Gastroesophageal sphincter (tissue), 4 donors: ENCODE results near the gene BAHCC1. TPM values are rescaled to one million over a fixed set of nuclear protein-coding genes. Genes with fewer than 3 reads are reported as not detected.
"Not testable (repeated sequence)": the region's sequence is repeated elsewhere in the genome, so short reads cannot be mapped to it uniquely, and the experiment has no call there.

Experiments
- ATAC-seq: fragments of 150-250 bp; one replicate; pipeline ENCODE4 v1.9.1; 2016; ENCODE audit warnings: mild to moderate bottlenecking, moderate library complexity
- H3K27ac ChIP-seq, 4 donors: fragments of 200-600 bp; sonication (generic) in 3 of 4; 1 replicate in 3 of 4; 2 replicates in 1 of 4; pipeline ENCODE4 v1.5.1; 2016 to 2019
- H3K27me3 ChIP-seq: fragments of 200-600 bp; sonication (generic); one replicate; pipeline ENCODE4 v1.5.1; 2019
- H3K36me3 ChIP-seq, 2 donors: fragments of 200-600 bp; sonication (generic); one replicate each; pipeline ENCODE4 v1.5.1; 2019; ENCODE audit warnings: control low read depth in 1 of 2
- H3K4me1 ChIP-seq, 3 donors: fragments of 200-600 bp; sonication (generic); 1 replicate in 2 of 3; 2 replicates in 1 of 3; pipeline ENCODE4 v1.5.1; 2016 to 2019; ENCODE audit warnings: control low read depth in 2 of 3
- H3K4me3 ChIP-seq, 2 donors: fragments of 200-600 bp; sonication (generic); one replicate each; pipeline ENCODE4 v1.5.1; 2019; ENCODE audit warnings: mild to moderate bottlenecking in 1 of 2, moderate library complexity in 1 of 2
- H3K9me3 ChIP-seq, 3 donors: fragments of 200-600 bp; sonication (generic); one replicate each; pipeline ENCODE4 v1.5.1; 2017 to 2019; ENCODE audit warnings: control low read depth in 2 of 3
- EP300 ChIP-seq: sonication (generic); formaldehyde crosslinking; IDR thresholded peaks from one replicate; pipeline ENCODE4 v1.6.1; 2017; ENCODE audit warnings: antibody characterized with exemption, mild to moderate bottlenecking
- POLR2A ChIP-seq, 2 donors: fragments of 450-650 bp; IDR thresholded peaks; one replicate each; pipeline ENCODE4 v1.6.1; 2017; ENCODE audit warnings: antibody characterized with exemption in 2 of 2, mild to moderate bottlenecking in 2 of 2, moderate library complexity in 1 of 2
- POLR2AphosphoS5 ChIP-seq: sonication (generic); formaldehyde crosslinking; IDR thresholded peaks from one replicate; pipeline ENCODE4 v1.6.1; 2017; ENCODE audit warnings: antibody characterized with exemption
- whole genome bisulfite sequencing, 2 donors: methylation state at CpG; one replicate each; pipeline ENCODE4 v1.1.5; 2018; ENCODE audit warnings: low coverage in 1 of 2; 5-methylcytosine and 5-hydroxymethylcytosine counted together
- total RNA-seq, 4 donors: library from RNA; depleted of rRNA; stranded (reverse); fragments of >200 nt; gene quantifications; one replicate each; pipeline ENCODE4 v1.1.0, GENCODE V29; 2016
- TF ChIP-seq, protein P1 (sequence below), 4 experiments: fragments of 200-600 bp in 2 of 4; fragments of 450-650 bp in 2 of 4; sonication (generic) in 1 of 4; IDR thresholded peaks; one replicate each; pipeline ENCODE4 v1.5.1; 2017 to 2019; ENCODE audit warnings: antibody characterized with exemption in 4 of 4, mild to moderate bottlenecking in 2 of 4, moderate library complexity in 2 of 4

BAHCC1 gene
- total RNA-seq, 4 donors from 2014 or later: 17.5 to 34.3 (median 19.5) TPM

DNA sequence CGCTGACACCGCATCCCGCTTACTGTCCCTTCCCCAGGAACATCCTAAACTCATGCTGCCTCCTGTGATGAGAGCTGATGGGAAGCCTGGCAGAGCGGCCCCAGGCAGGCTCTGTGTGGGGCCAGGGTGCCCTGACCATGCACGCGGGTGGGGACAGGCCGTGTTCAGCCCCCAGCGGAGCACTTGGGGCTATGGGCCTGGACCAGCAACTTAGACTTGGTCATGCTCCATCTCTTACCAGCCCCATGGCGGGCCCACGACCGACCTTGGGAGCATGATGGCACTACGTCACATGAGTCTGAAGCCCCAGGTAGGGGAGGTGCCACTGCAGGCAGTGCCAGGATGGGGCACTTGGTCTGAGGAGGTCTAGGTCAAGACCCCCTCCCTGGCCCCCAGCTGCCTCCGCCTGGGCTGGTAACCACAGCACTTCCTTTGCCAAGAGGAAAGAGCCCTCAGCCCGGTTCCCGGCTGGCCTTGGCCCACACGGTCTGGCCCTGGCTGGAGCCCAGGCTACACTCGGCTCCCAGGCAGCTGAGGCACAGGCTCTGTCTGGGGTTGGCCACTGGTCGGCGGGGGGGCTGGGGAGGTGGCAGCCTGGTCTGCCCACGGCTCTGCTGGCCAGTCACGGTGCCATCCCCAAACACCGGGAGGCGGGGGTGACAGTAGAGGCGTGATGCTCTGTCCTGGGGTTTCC is 25.7 kb downstream of the BAHCC1 start:
- Histone ChIP-seq H3K4me3 (no peak overlapping the region), H3K9me3 (no peaks in the 10 kb centered on the region), H3K27me3 (no peaks in the 10 kb centered on the region), H3K27ac (peak overlapping the region; percentile 91 to 99 (median 96)), H3K36me3 (no peaks in the 10 kb centered on the region), H3K4me1 (peaks cover 23 to 86% (median 73%) of the 10 kb centered on the region in 3 donors)
- no CpG with 5 or more reads among the region's 24 CpGs for WGBS, 2 donors
- TF ChIP-seq POLR2A (IDR thresholded peaks at IDR 0.05): peak in 1 of 2 donors; percentile 15
- peak; percentile 78 for TF ChIP-seq POLR2AphosphoS5
- TF ChIP-seq EP300: no peak
- peak; percentile 6 for ATAC-seq

- Histone ChIP-seq H3K9me3 (no peaks in the 10 kb centered on the region), H3K27me3 (no peaks in the 10 kb centered on the region), H3K4me1 (peaks cover 23 to 86% (median 68%) of the 10 kb centered on the region in 3 donors), H3K36me3 (peaks cover 0 to 8% of the 10 kb centered on the region in 2 donors), H3K4me3 (peak overlapping the region in 1 of 2 donors; percentile 28), H3K27ac (peak overlapping the region; percentile 91 to 99 (median 96))
- TF ChIP-seq, protein P1, sequence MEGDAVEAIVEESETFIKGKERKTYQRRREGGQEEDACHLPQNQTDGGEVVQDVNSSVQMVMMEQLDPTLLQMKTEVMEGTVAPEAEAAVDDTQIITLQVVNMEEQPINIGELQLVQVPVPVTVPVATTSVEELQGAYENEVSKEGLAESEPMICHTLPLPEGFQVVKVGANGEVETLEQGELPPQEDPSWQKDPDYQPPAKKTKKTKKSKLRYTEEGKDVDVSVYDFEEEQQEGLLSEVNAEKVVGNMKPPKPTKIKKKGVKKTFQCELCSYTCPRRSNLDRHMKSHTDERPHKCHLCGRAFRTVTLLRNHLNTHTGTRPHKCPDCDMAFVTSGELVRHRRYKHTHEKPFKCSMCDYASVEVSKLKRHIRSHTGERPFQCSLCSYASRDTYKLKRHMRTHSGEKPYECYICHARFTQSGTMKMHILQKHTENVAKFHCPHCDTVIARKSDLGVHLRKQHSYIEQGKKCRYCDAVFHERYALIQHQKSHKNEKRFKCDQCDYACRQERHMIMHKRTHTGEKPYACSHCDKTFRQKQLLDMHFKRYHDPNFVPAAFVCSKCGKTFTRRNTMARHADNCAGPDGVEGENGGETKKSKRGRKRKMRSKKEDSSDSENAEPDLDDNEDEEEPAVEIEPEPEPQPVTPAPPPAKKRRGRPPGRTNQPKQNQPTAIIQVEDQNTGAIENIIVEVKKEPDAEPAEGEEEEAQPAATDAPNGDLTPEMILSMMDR (IDR thresholded peaks at IDR 0.05): no peak
- TF ChIP-seq POLR2A (IDR thresholded peaks at IDR 0.05): no peak
- no peak for TF ChIP-seq EP300
- TF ChIP-seq POLR2AphosphoS5: peak; percentile 82
- WGBS, 2 donors: no CpG with 5 or more reads among the region's 34 CpGs
- peak; percentile 72 for ATAC-seq
Observed at GRCh38 chr17:81422776-81423697, 27.8 kb downstream of the BAHCC1 start.

- Histone ChIP-seq H3K9me3 (no peaks in the 10 kb centered on the region), H3K4me1 (peaks cover 23 to 86% (median 68%) of the 10 kb centered on the region in 3 donors), H3K4me3 (peak overlapping the region in 1 of 2 donors; percentile 28), H3K36me3 (peaks cover 0 to 8% of the 10 kb centered on the region in 2 donors), H3K27ac (peak overlapping the region; percentile 91 to 99 (median 96)), H3K27me3 (no peaks in the 10 kb centered on the region)
- no peak for ATAC-seq
- WGBS, 2 donors: 59% methylated on average over 3 of the region's 16 CpGs; no CpG with 5 or more reads in 1 of the 2 donors
- TF ChIP-seq EP300: no peak
- TF ChIP-seq POLR2A (IDR thresholded peaks at IDR 0.05): no peak
- TF ChIP-seq, protein P1 (IDR thresholded peaks at IDR 0.05): no peak
- TF ChIP-seq POLR2AphosphoS5: no peak
Observed at GRCh38 chr17:81423698-81424071, 28.4 kb downstream of the BAHCC1 start.

DNA sequence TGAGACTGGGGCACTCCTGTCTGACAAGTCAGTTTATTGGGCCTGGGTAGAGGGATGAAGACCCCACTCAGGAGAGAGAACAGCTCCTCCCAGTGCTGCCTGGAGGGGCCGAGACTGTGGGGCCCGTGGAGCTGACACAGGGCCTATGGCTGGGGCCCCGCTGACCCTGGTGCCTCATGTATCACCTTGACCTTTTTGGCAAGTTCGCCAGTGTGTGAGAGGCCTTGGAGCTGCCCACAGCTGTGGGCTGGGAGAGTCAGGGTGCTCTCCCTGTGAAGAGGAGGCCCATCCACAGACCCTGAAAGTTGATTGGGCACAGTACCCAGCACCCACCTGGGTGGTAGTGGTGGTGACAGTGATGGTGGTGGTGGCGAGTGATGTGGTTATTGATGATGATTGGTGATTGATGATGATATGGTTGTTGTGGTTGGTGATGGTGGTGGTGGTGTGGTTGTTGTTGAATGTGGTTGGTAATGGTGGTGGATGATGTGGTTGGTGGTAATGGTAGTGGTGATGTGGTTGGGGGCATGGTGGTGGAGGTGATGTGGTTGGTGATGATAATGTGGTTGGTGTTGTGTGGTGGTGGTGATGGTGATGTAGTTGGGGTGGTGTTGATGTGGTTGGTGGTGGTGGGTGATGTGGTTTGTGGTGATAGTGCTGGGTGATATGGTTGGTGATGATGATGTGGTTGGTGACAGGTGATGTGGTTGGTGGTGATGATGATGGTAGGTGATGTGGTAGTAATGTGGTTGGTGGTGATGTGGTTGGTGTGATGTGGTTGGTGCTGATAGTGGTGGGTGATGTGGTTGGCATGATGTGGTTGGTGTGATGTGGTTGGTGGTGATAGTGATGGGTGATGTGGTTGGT is 29.1 kb downstream of the BAHCC1 start:
- H3K27me3 ChIP-seq: no peaks in the 10 kb centered on the region
- peak overlapping the region in 3 of 4 donors; percentile 95 to 99 (median 96) for H3K27ac ChIP-seq
- H3K36me3 ChIP-seq: peaks cover 0 to 8% of the 10 kb centered on the region in 2 donors
- H3K4me1 ChIP-seq: peaks cover 28 to 86% (median 69%) of the 10 kb centered on the region in 3 donors
- TF ChIP-seq EP300 (no peak), POLR2A (IDR thresholded peaks at IDR 0.05) (no peak), POLR2AphosphoS5 (no peak)
- TF ChIP-seq, protein P1 (IDR thresholded peaks at IDR 0.05): no peak
- H3K4me3 ChIP-seq: no peak overlapping the region
- no peak for ATAC-seq
- H3K9me3 ChIP-seq: no peaks in the 10 kb centered on the region
- WGBS, 2 donors: 100% methylated on average over 1 of the region's 5 CpGs

- not testable (repeated sequence) for ATAC-seq
Observed at GRCh38 chr17:81425041-81425440, 29.8 kb downstream of the BAHCC1 start.

GRCh38 chr17:81425716-81426392 is 30.6 kb downstream of the BAHCC1 start:
- H3K36me3 ChIP-seq, H3K27me3 ChIP-seq, H3K9me3 ChIP-seq, ATAC-seq, H3K27ac ChIP-seq, H3K4me3 ChIP-seq: not testable (repeated sequence)
- peaks cover 29 to 86% (median 70%) of the 10 kb centered on the region in 3 donors for H3K4me1 ChIP-seq
- WGBS, 2 donors: 77 to 97% methylated on average over 3 to 4 of the region's 4 CpGs

More at GRCh38 chr17:81425041-81425440, 29.8 kb downstream of the BAHCC1 start:
- not testable (repeated sequence) for H3K9me3 ChIP-seq, H3K36me3 ChIP-seq, H3K27ac ChIP-seq, H3K4me3 ChIP-seq, H3K27me3 ChIP-seq
- H3K4me1 ChIP-seq: peaks cover 34 to 86% (median 72%) of the 10 kb centered on the region in 3 donors
